H1 (cell line): ENCODE measurements around the gene TEDC1. TPM values are rescaled to one million over a fixed set of nuclear protein-coding genes. Genes with fewer than 3 reads are reported as not detected.

Experiments
- polyA plus RNA-seq, 7 experiments: library from polyadenylated mRNA; depleted of rRNA in 3 of 7; stranded (reverse) in 5 of 7; unstranded in 2 of 7; fragments of >200 nt in 5 of 7; fragments of 200-250 nt in 2 of 7; gene quantifications; 1 replicate in 5 of 7; 2 replicates in 1 of 7; 4 replicates in 1 of 7; pipeline versions ENCODE4 v1.2.1 to v1.2.3, GENCODE V29; 2011 to 2013; ENCODE audit warnings: missing spikeins in 2 of 7, mixed read lengths in 2 of 7
- total RNA-seq: library from RNA; stranded (reverse); fragmentation: NEBNext Ultra II Directional; extraction: Animal tissue kit (Norgen Biotek cat#: 25700); gene quantifications from 2 replicates; pipeline ENCODE4 v1.2.1, GENCODE V29; 2021
- TF ChIP-seq, protein P1 (sequence below): fragments of 300-600 bp; sonication (generic); IDR thresholded peaks from 2 replicates; pipeline ENCODE4 v1.7.1; 2012; ENCODE audit warnings: low read length, moderate library complexity, mild to moderate bottlenecking, inconsistent platforms; ENCODE audit not compliant: insufficient replicate concordance

TEDC1 gene
- total and polyA plus RNA-seq, 2 of the 8 experiments (the other 6 are each of a cell fraction or from before 2014, with no cell fraction given): 5.6 to 14.8 TPM

DNA sequence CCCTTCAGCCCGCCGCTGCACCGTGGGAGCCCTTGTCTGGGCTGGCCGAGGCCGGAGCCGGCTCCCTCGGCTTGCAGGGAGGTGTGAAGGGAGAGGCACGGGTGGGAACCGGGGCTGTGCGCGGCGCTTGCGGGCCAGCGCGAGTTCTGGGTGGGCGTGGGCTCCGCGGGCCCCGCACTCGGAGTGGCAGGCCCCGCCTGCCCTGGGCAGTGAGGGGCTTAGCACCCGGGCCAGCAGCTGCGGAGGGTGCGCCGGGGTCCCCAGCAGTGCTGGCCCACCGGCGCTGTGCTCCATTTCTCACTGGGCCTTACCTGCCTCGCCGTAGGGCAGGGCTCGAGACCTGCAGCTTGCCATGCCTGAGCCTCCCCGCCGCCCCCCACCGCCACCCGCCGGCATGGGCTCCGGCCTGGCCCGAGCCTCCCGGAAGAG is 56.7 kb downstream of the TEDC1 start (continued):
- TF ChIP-seq, protein P1, sequence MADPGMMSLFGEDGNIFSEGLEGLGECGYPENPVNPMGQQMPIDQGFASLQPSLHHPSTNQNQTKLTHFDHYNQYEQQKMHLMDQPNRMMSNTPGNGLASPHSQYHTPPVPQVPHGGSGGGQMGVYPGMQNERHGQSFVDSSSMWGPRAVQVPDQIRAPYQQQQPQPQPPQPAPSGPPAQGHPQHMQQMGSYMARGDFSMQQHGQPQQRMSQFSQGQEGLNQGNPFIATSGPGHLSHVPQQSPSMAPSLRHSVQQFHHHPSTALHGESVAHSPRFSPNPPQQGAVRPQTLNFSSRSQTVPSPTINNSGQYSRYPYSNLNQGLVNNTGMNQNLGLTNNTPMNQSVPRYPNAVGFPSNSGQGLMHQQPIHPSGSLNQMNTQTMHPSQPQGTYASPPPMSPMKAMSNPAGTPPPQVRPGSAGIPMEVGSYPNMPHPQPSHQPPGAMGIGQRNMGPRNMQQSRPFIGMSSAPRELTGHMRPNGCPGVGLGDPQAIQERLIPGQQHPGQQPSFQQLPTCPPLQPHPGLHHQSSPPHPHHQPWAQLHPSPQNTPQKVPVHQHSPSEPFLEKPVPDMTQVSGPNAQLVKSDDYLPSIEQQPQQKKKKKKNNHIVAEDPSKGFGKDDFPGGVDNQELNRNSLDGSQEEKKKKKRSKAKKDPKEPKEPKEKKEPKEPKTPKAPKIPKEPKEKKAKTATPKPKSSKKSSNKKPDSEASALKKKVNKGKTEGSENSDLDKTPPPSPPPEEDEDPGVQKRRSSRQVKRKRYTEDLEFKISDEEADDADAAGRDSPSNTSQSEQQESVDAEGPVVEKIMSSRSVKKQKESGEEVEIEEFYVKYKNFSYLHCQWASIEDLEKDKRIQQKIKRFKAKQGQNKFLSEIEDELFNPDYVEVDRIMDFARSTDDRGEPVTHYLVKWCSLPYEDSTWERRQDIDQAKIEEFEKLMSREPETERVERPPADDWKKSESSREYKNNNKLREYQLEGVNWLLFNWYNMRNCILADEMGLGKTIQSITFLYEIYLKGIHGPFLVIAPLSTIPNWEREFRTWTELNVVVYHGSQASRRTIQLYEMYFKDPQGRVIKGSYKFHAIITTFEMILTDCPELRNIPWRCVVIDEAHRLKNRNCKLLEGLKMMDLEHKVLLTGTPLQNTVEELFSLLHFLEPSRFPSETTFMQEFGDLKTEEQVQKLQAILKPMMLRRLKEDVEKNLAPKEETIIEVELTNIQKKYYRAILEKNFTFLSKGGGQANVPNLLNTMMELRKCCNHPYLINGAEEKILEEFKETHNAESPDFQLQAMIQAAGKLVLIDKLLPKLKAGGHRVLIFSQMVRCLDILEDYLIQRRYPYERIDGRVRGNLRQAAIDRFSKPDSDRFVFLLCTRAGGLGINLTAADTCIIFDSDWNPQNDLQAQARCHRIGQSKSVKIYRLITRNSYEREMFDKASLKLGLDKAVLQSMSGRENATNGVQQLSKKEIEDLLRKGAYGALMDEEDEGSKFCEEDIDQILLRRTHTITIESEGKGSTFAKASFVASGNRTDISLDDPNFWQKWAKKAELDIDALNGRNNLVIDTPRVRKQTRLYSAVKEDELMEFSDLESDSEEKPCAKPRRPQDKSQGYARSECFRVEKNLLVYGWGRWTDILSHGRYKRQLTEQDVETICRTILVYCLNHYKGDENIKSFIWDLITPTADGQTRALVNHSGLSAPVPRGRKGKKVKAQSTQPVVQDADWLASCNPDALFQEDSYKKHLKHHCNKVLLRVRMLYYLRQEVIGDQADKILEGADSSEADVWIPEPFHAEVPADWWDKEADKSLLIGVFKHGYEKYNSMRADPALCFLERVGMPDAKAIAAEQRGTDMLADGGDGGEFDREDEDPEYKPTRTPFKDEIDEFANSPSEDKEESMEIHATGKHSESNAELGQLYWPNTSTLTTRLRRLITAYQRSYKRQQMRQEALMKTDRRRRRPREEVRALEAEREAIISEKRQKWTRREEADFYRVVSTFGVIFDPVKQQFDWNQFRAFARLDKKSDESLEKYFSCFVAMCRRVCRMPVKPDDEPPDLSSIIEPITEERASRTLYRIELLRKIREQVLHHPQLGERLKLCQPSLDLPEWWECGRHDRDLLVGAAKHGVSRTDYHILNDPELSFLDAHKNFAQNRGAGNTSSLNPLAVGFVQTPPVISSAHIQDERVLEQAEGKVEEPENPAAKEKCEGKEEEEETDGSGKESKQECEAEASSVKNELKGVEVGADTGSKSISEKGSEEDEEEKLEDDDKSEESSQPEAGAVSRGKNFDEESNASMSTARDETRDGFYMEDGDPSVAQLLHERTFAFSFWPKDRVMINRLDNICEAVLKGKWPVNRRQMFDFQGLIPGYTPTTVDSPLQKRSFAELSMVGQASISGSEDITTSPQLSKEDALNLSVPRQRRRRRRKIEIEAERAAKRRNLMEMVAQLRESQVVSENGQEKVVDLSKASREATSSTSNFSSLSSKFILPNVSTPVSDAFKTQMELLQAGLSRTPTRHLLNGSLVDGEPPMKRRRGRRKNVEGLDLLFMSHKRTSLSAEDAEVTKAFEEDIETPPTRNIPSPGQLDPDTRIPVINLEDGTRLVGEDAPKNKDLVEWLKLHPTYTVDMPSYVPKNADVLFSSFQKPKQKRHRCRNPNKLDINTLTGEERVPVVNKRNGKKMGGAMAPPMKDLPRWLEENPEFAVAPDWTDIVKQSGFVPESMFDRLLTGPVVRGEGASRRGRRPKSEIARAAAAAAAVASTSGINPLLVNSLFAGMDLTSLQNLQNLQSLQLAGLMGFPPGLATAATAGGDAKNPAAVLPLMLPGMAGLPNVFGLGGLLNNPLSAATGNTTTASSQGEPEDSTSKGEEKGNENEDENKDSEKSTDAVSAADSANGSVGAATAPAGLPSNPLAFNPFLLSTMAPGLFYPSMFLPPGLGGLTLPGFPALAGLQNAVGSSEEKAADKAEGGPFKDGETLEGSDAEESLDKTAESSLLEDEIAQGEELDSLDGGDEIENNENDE: no peak
